HS-5 (cell line): ENCODE results near the gene AP3B1.
"Not testable (repeated sequence)": the region's sequence is repeated elsewhere in the genome, so short reads cannot be mapped to it uniquely, and the experiment has no call there.

Experiments used
- DNase-seq: peaks from one replicate; pipeline ENCODE4 v3.0.0-alpha.2; 2012; ENCODE audit warnings: low read depth

The AP3B1 gene

GRCh38 chr5:78064941-78065472 is 229.5 kb downstream of the AP3B1 start:
- DNase-seq = no peak

GRCh38 chr5:78063495-78063894 is 231.0 kb downstream of the AP3B1 start:
- DNase-seq = no peak

GRCh38 chr5:78062645-78063044 is 231.9 kb downstream of the AP3B1 start:
- no peak for DNase-seq

GRCh38 chr5:78060421-78060820 is 234.1 kb downstream of the AP3B1 start:
- DNase-seq = no peak

- DNase-seq = no peak
Observed at GRCh38 chr5:78058625-78059024, 235.9 kb downstream of the AP3B1 start.

- DNase-seq = no peak
Observed at GRCh38 chr5:78056901-78057514, 237.5 kb downstream of the AP3B1 start.

GRCh38 chr5:78056053-78056452 is 238.4 kb downstream of the AP3B1 start:
- DNase-seq = no peak

GRCh38 chr5:78050888-78051287 is 243.6 kb downstream of the AP3B1 start:
- DNase-seq = no peak

- DNase-seq = not testable (repeated sequence)
Observed at GRCh38 chr5:78046823-78047222, 247.7 kb downstream of the AP3B1 start.

GRCh38 chr5:78046006-78046405 is 248.5 kb downstream of the AP3B1 start:
- DNase-seq = no peak

- no peak for DNase-seq
Observed at GRCh38 chr5:78041805-78042204, 252.7 kb downstream of the AP3B1 start.

GRCh38 chr5:78025540-78025939 is 269.0 kb downstream of the AP3B1 start:
- DNase-seq = no peak

GRCh38 chr5:78019744-78020143 is 274.8 kb downstream of the AP3B1 start:
- DNase-seq = no peak

- no peak for DNase-seq
Observed at GRCh38 chr5:78016863-78017529, 277.5 kb downstream of the AP3B1 start.

GRCh38 chr5:78009937-78010527 is 284.5 kb downstream of the AP3B1 start:
- DNase-seq = peak; percentile 15

- DNase-seq = peak; percentile 9
Observed at GRCh38 chr5:78008356-78008967, 286.0 kb downstream of the AP3B1 start.

- no peak for DNase-seq
Observed at GRCh38 chr5:78007233-78007632, 287.3 kb downstream of the AP3B1 start.

GRCh38 chr5:78006449-78006848 is 288.0 kb downstream of the AP3B1 start:
- DNase-seq = no peak

GRCh38 chr5:78005021-78005785 is 289.3 kb downstream of the AP3B1 start:
- peak; percentile 47 for DNase-seq

GRCh38 chr5:78004559-78004958 is 289.9 kb downstream of the AP3B1 start:
- no peak for DNase-seq

GRCh38 chr5:78003919-78004318 is 290.6 kb downstream of the AP3B1 start:
- DNase-seq = no peak

GRCh38 chr5:78003450-78003849 is 291.0 kb downstream of the AP3B1 start:
- DNase-seq = no peak
